Measurements from ENCODE around the gene AGAP1.

The AGAP1 gene

DNA sequence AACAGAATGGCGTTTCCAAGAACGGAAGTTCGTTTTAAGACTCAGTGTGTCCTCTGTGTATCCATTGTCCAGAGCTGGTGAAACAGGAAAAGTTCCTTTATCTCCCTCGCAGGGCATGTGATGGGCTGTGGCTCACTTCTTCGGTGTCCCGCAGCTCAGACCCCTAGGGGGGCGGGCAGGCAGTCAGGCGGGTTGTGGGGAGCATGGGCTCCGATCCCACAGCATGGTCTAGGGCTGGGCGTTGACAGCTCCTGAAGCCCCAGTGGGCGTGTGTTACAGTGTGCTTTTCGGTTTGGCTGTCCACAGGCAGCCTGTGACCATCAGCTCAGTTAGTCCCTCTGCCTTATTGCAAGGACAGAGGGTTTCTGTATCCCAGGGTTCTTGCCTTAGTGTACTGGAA, 319.6 kb downstream of the AGAP1 start:
- no peak for DNase-seq (ENCODE audit: low spot score)

- no peak for DNase-seq (ENCODE audit: low spot score)
Measured at GRCh38 chr2:235820571-235820970, 326.7 kb downstream of the AGAP1 start.

GRCh38 chr2:235824331-235824730, 330.5 kb downstream of the AGAP1 start:
- no peak for DNase-seq (ENCODE audit: low spot score)

DNA sequence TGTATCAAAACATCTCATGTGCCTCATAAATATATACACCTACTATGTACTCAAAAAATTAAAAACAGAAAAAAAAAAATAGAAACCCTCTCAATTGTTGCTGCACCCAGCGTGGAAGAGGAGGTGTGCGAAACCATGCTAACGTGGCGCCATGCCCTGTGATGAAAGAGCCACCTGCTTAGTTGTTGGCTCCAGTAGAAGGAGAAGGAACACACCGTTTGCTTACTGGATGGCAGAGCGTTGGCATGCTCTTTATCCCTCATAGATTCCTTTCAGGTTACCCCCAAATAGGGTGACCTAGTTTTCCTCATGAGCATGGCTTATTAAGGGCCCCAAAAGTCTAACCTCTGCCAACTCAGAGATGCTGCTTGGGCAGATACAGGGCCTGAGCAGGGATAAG, 332.1 kb downstream of the AGAP1 start:
- no peak for DNase-seq (ENCODE audit: low spot score)

DNA sequence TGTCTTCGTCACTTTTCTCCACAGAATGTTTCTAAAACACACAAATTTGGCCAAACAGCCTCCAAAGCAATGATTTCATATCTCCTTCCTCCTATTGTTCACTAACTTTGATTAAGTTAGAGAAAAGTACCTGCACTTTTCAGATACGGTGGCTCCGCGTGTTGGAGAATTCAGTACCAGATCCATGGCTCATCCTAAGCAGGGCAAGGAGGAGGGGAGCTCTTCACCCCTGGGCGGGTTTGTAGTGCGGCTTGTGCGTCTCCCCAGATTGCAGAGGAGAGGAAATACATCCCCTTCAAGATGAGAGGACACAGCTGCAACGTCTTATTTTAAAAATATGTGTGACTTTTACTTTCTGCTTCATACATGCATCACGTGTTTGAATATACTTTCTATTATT, 333.0 kb downstream of the AGAP1 start:
- DNase-seq (ENCODE audit: low spot score) = no peak

DNA sequence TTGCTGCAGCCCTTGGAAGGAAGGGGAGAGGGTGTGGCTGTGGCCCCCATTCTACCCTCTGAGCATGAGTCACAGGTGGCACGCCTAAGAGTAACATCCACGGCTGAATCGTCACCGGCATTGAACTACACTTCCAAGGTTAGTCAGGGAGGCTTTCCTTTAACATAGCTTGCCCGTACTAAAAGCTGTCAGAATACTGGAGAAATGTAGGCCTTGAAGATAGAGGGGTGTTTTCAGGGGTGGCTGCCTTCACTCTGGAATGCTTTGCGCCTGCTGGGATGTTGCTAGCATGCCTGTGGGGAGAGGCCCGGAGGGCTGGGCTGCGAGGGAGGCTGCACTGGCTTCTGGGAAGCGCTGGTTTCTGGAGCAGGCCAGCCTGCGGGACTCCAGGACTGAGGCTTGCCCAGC, 333.7 kb downstream of the AGAP1 start:
- no peak for DNase-seq (ENCODE audit: low spot score)

- DNase-seq (ENCODE audit: low spot score) = no peak
Measured at GRCh38 chr2:235829726-235830125, 335.9 kb downstream of the AGAP1 start.

- DNase-seq (ENCODE audit: low spot score) = no peak
Measured at GRCh38 chr2:235831755-235832154, 337.9 kb downstream of the AGAP1 start.

DNA sequence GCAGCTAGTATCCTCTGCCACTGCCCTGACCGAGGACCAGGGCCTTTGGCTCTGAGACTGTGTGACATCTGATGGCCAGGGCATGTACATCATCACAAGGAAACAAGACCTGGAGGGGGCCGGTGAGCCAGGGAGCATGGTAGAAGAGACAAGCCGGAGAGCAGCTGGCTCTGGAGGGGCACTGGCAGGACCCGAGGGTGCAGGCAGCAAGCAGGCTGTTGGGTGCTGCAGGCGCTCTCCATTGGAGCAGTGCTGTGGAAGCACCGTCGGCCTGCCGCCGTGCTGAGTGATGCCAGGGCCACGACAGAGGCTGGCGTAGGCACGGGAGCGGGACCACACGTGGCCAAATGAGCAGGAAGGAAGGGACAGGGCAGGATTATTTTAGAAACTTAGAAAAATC, 339.1 kb downstream of the AGAP1 start:
- no peak for DNase-seq (ENCODE audit: low spot score)

GRCh38 chr2:235833971-235834620, 340.3 kb downstream of the AGAP1 start:
- no peak for DNase-seq (ENCODE audit: low spot score)

DNA sequence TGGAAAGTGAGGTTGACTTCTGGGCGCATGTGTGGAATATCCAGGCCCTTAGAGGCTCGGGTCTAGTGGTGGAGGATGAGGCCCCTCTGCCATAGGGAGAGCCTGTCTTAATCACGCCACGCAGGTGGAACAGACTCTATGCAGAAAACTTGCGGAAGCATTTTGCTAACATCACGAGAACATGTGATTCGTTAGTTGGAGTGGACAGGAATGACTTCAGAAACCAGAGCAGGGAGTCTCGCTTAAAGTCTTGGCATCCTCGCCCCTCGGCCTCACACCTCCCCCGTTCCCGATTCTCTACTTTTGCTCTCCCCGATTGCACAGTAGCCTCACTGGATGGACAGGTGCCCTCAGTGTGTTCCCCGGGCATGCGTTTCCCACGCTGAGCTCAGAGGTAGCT, 340.9 kb downstream of the AGAP1 start:
- no peak for DNase-seq (ENCODE audit: low spot score)

GRCh38 chr2:235835810-235836209, 342.0 kb downstream of the AGAP1 start:
- DNase-seq (ENCODE audit: low spot score) = no peak

DNA sequence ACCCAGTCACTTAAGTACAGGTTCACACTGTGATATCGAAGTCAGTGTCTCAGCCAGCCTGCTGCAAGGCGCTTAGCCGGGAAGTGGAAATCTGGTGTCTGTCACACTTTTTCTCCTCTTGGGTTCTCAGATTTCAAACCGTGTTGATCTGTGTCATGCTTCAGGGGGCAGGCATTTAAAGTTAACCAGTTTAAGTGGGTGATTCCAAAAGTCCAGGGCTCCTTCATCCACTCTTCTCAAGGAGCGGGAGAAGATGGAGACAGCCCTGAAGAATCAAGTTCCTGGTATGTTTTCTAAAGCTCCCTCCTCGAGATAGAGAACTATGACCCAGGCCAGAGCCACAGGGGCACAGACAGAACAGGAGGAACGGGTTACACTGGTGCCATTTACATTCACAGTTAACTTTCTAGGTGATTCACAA, 342.7 kb downstream of the AGAP1 start:
- DNase-seq (ENCODE audit: low spot score) = no peak

- DNase-seq (ENCODE audit: low spot score) = no peak
Measured at GRCh38 chr2:235839226-235839625, 345.4 kb downstream of the AGAP1 start.

DNA sequence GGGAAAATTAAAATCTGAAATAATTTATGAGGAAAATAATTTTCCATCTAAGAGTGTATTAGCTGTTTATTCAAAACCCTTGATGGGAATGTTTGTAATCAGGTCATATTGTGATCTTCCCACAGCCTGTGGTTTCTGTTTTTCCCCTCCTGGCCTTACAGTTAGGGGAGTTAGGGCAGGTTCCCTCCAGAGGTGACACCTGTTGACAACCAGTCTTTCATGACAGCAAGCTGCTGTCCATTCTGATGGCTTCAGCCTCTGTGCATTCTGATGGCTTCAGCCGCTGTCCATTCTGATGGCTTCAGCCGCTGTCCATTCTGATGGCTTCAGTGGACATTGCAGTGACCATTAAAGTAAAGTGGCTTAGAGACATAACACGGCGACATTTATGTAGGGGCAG, 346.1 kb downstream of the AGAP1 start:
- DNase-seq (ENCODE audit: low spot score) = no peak

- DNase-seq (ENCODE audit: low spot score) = no peak
Measured at GRCh38 chr2:235841863-235842262, 348.0 kb downstream of the AGAP1 start.

- DNase-seq (ENCODE audit: low spot score) = no peak
Measured at GRCh38 chr2:235842941-235843340, 349.1 kb downstream of the AGAP1 start.

GRCh38 chr2:235843591-235844395, 349.9 kb downstream of the AGAP1 start:
- no peak for DNase-seq (ENCODE audit: low spot score)

- no peak for DNase-seq (ENCODE audit: low spot score)
Measured at GRCh38 chr2:235844561-235844960, 350.7 kb downstream of the AGAP1 start.

DNA sequence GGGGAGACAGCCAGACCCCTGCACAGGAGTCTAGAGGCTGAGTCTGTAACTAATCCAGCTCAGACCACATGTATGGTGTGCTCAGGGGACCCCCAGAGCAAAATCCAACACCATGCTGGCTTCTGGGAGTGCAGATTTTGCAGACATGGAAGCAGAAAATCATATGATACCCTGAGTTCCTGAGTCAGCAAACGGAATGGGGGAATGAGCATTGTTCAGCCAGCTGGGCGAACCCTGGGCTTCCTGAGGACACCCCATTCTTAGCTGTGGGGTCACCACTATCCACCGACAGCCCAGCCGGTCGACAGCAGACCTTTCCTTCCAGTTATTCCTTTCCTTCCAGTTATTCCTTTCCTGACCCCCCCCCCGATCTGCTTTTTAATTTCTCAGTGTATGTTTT, 351.4 kb downstream of the AGAP1 start:
- no peak for DNase-seq (ENCODE audit: low spot score)

GRCh38 chr2:235847576-235847975, 353.7 kb downstream of the AGAP1 start:
- no peak for DNase-seq (ENCODE audit: low spot score)

- no peak for DNase-seq (ENCODE audit: low spot score)
Measured at GRCh38 chr2:235848055-235848454, 354.2 kb downstream of the AGAP1 start.

DNA sequence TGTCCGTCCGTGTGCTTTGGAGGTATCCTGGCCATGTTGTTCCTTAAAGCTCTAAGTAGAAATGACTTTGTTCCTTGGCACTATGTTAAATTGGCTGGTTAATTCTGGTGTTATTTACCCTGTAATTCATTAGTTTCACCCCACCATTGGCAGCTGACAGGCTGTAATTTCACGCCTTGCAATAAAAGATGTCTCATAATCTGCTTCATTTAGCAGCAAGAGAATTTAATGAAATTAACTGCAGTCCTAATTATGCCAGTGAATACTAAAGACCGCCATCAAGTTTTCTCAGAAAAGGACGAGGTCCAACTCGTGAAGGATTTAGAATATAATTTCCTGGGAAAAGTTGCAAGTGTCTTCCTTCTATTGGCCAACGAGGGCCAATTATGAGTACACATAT, 355.1 kb downstream of the AGAP1 start:
- DNase-seq (ENCODE audit: low spot score) = no peak

GRCh38 chr2:235849489-235849888, 355.6 kb downstream of the AGAP1 start:
- no peak for DNase-seq (ENCODE audit: low spot score)

All from hepatic stellate cell (primary cell).